K562 (cell line): Measurements from ENCODE around the gene ZNF689. TPM values are rescaled to one million over a fixed set of nuclear protein-coding genes. Genes with fewer than 3 reads are reported as not detected.
A peak's percentile ranks its signal among the peaks of the same experiment; 100 is the strongest.

Experiments
- MTA1 ChIP-seq: fragments of 450-650 bp; IDR thresholded peaks from 2 replicates; pipeline ENCODE4 v1.6.1; 2017; ENCODE audit warnings: borderline replicate concordance
- PHF8 ChIP-seq: fragments of 200-600 bp; sonication (generic); IDR thresholded peaks from 2 replicates; pipeline ENCODE4 v1.6.1; 2012; ENCODE audit warnings: mixed run types, mild to moderate bottlenecking, inconsistent platforms, low read length, moderate library complexity, borderline replicate concordance
- RBFOX2 ChIP-seq: fragments of 200-400 bp; formaldehyde crosslinking; IDR thresholded peaks from 2 replicates; pipeline ENCODE4 v1.6.1; 2017; ENCODE audit warnings: low read depth, mild to moderate bottlenecking, low read length, moderate library complexity
- REST ChIP-seq, 2 experiments: fragments of 450-650 bp; formaldehyde crosslinking in 1 of 2; IDR thresholded peaks; 2 replicates each; pipeline versions ENCODE4 v1.4.0 to v1.6.1; 2014 to 2020; ENCODE audit warnings: mild to moderate bottlenecking in 2 of 2, borderline replicate concordance in 1 of 2, low read depth in 1 of 2
- SP2 ChIP-seq: IDR thresholded peaks from 2 replicates; pipeline ENCODE4 v1.6.1; 2011; ENCODE audit warnings: mild to moderate bottlenecking, low read depth, low read length, moderate library complexity; ENCODE audit not compliant: poor library complexity, severe bottlenecking; ENCODE audit errors: extremely low read depth
- TBL1XR1 ChIP-seq, 2 experiments: IDR thresholded peaks; 2 replicates each; pipeline ENCODE4 v1.6.1; 2012; ENCODE audit warnings: improper control_type of control experiment in 2 of 2, low read length in 2 of 2, mild to moderate bottlenecking in 1 of 2
- ZFX ChIP-seq: sonication (generic); formaldehyde crosslinking; IDR thresholded peaks from 2 replicates; pipeline ENCODE4 v1.8.0; 2022; ENCODE audit warnings: mild to moderate bottlenecking, missing genetic modification reagents, moderate library complexity
- ZNF124 ChIP-seq: sonication (generic); formaldehyde crosslinking; IDR thresholded peaks from 2 replicates; pipeline ENCODE4 v1.8.1; 2022; ENCODE audit warnings: missing genetic modification reagents
- ZNF444 ChIP-seq: fragments of 250-450 bp; sonication (Bioruptor Pico); IDR thresholded peaks from 2 replicates; pipeline ENCODE4 v1.4.0; 2020; ENCODE audit warnings: mild to moderate bottlenecking, moderate library complexity
- ZNF584 ChIP-seq: fragments of 200-800 bp; sonication (Bioruptor generic); IDR thresholded peaks from 2 replicates; pipeline ENCODE4 v1.6.1; 2016; ENCODE audit warnings: low read depth, mild to moderate bottlenecking, missing genetic modification characterization, missing compliant biosample characterization
- polyA plus RNA-seq, 8 experiments: library from polyadenylated mRNA; depleted of rRNA in 4 of 8; stranded (reverse) in 5 of 8; unstranded in 3 of 8; fragments of >200 nt; fragmentation: Nextera tagmentation in 2 of 8; fragmentation: Illumina TruSeq in 1 of 8; extraction: Ambion mirVana in 2 of 8; extraction: Trizol in 1 of 8; gene quantifications; 2 replicates each; pipeline versions ENCODE4 v1.2.1 to v1.2.3, GENCODE V29; 2011 to 2014; ENCODE audit warnings: inconsistent platforms in 1 of 8, missing spikeins in 1 of 8
- total RNA-seq, 7 experiments: library from RNA; depleted of rRNA in 6 of 7; stranded (reverse); fragments of >200 nt in 6 of 7; fragmentation: Illumina TruSeq in 2 of 7; extraction: Trizol in 2 of 7; gene quantifications; 2 replicates each; pipeline versions ENCODE4 v1.2.1 to v1.2.3, GENCODE V29; 2011 to 2021; ENCODE audit warnings: low replicate concordance in 1 of 7
- TF ChIP-seq, protein P1 (sequence below), 3 experiments: IDR thresholded peaks in 2 of 3; conservative IDR thresholded peaks in 1 of 3; 2 replicates each; pipeline ENCODE4 v1.5.1; 2011 to 2012; ENCODE audit warnings: low read length in 3 of 3, mild to moderate bottlenecking in 3 of 3, control low read depth in 2 of 3, improper control_type of control experiment in 1 of 3, inconsistent platforms in 1 of 3, low read depth in 1 of 3, mixed read lengths in 1 of 3, moderate library complexity in 1 of 3; ENCODE audit not compliant: insufficient read depth in 2 of 3
- TF ChIP-seq, protein P2 (sequence below): sonication (generic); formaldehyde crosslinking; IDR thresholded peaks from 2 replicates; pipeline ENCODE4 v1.8.0; 2023; ENCODE audit warnings: mild to moderate bottlenecking, missing genetic modification reagents

The ZNF689 gene
- total and polyA plus RNA-seq, 9 of the 15 experiments (the other 6 are each of a cell fraction or from before 2014, with no cell fraction given) = 5.4 to 15.4 (median 10.8) TPM

DNA sequence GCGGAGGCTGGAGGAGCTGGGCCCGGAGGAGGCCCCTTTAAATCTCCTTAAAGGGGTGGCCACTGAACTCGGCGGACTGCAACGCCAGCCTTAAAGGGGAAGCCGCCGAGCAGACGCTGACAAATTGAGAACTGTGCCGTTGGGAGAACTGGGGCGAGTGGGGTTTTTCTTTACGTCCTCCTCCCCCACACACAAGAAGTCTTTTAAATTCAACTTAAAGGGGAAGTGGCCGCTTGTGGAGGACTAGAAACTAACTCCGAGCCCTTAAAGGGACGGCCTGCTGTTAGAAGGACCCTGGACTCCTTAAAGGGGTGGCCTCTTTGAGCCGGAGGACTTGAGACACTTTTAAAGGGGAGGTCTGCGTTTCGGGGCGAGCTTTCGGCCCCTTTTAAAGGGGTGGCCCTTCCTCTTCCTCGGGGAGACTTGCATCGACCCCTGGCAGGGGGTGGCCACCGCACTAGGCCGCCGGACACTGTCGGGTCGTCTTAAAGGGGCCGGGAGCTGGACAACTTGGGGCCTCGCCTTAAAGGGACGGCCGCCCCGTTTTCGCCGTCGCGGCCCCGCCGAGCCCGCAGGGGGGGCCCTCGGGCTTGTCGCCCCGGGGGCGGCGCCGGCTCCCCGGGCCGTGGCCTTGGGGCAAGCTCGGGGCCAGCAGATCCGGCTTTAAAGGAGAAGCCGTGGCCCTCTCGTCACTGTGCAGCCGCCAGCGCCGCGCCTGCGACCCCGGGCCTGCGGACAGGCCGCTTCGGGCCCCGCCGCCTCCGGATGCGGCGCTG, 48.7 kb upstream of the ZNF689 start (continued):
- TF ChIP-seq, protein P1, sequence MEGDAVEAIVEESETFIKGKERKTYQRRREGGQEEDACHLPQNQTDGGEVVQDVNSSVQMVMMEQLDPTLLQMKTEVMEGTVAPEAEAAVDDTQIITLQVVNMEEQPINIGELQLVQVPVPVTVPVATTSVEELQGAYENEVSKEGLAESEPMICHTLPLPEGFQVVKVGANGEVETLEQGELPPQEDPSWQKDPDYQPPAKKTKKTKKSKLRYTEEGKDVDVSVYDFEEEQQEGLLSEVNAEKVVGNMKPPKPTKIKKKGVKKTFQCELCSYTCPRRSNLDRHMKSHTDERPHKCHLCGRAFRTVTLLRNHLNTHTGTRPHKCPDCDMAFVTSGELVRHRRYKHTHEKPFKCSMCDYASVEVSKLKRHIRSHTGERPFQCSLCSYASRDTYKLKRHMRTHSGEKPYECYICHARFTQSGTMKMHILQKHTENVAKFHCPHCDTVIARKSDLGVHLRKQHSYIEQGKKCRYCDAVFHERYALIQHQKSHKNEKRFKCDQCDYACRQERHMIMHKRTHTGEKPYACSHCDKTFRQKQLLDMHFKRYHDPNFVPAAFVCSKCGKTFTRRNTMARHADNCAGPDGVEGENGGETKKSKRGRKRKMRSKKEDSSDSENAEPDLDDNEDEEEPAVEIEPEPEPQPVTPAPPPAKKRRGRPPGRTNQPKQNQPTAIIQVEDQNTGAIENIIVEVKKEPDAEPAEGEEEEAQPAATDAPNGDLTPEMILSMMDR (IDR thresholded peaks at IDR 0.05 in 2 of 3, conservative IDR thresholded peaks at IDR 0.05 in 1 of 3; ENCODE audit: insufficient read depth in 2 of 3, low read depth in 1 of 3, low read length in 3 of 3) = peak; percentile 30 to 54 (median 45); a peak in 4 of 6 replicates
- TF ChIP-seq ZFX (peak; percentile 59), ZNF124 (CRISPR knock-in tag) (no peak), PHF8 (peak; percentile 13; the same call in 1 of the 2 replicates), RBFOX2 (peak; percentile 58), ZNF584 (CRISPR knock-in tag) (no peak), ZNF444 (CRISPR knock-in tag) (no peak), MTA1 (no peak), TBL1XR1 (IDR thresholded peaks at IDR 0.05; ENCODE audit: low read length in 2 of 2) (no peak), SP2 (peak; percentile 28), REST (IDR thresholded peaks at IDR 0.05; ENCODE audit: borderline replicate concordance) (peak; percentile 71), REST (CRISPR knock-in tag; IDR thresholded peaks at IDR 0.05; ENCODE audit: low read depth) (peak; percentile 36; the same call in 1 of the 2 replicates)
- TF ChIP-seq, protein P2, sequence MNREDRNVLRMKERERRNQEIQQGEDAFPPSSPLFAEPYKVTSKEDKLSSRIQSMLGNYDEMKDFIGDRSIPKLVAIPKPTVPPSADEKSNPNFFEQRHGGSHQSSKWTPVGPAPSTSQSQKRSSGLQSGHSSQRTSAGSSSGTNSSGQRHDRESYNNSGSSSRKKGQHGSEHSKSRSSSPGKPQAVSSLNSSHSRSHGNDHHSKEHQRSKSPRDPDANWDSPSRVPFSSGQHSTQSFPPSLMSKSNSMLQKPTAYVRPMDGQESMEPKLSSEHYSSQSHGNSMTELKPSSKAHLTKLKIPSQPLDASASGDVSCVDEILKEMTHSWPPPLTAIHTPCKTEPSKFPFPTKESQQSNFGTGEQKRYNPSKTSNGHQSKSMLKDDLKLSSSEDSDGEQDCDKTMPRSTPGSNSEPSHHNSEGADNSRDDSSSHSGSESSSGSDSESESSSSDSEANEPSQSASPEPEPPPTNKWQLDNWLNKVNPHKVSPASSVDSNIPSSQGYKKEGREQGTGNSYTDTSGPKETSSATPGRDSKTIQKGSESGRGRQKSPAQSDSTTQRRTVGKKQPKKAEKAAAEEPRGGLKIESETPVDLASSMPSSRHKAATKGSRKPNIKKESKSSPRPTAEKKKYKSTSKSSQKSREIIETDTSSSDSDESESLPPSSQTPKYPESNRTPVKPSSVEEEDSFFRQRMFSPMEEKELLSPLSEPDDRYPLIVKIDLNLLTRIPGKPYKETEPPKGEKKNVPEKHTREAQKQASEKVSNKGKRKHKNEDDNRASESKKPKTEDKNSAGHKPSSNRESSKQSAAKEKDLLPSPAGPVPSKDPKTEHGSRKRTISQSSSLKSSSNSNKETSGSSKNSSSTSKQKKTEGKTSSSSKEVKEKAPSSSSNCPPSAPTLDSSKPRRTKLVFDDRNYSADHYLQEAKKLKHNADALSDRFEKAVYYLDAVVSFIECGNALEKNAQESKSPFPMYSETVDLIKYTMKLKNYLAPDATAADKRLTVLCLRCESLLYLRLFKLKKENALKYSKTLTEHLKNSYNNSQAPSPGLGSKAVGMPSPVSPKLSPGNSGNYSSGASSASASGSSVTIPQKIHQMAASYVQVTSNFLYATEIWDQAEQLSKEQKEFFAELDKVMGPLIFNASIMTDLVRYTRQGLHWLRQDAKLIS (CRISPR knock-in tag) = peak; percentile 62; the same call in 1 of the 2 replicates
